Stimulated activated naive CD8-positive, alpha-beta T cell treated with anti-CD3 and anti-CD28 coated beads, Interleukin-15, Interleukin-2, amounts not matched to agents 100 U/mL and 50 U/mL, for 24 hours (primary cell): ENCODE results near the gene ZNF282.
A peak's percentile ranks its signal among the peaks of the same experiment; 100 is the strongest.

Experiments
- ATAC-seq: fragments of 150-1000 bp; cut with Tn5 transposase; one replicate; pipeline ENCODE4 v1.10.0; 2021
- DNase-seq: peaks from one replicate; pipeline ENCODE4 v3.0.0; 2021

The ZNF282 gene

DNA sequence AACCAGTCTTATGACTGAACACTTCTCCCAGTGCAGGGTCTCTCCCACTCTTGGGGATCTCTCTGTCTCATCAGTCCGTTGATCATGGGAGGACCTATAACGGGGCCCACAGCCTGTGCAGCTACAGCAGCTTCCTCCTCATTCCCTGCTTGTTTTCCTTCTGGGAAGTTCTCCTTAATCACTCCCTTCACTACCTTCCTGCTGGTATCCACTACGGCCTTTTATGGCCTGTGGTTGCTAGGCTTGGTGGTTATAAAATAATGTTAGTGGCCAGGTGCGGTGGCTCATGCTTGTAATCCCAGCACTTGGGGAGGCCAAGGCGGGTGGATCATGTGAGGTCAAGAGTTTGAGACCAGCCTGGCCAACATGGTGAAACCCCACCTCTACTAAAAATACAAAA lies 3.5 kb upstream of the ZNF282 start:
- no peak for ATAC-seq

GRCh38 chr7:149194799-149195179 lies 557 bp upstream of the ZNF282 start:
- DNase-seq = no peak
- no peak for ATAC-seq

More for the DNA sequence above, 3.5 kb upstream of the ZNF282 start:
- DNase-seq = no peak

GRCh38 chr7:149196151-149196704 lies 882 bp downstream of the ZNF282 start:
- DNase-seq (peak; percentile 22), ATAC-seq (no peak)

DNA sequence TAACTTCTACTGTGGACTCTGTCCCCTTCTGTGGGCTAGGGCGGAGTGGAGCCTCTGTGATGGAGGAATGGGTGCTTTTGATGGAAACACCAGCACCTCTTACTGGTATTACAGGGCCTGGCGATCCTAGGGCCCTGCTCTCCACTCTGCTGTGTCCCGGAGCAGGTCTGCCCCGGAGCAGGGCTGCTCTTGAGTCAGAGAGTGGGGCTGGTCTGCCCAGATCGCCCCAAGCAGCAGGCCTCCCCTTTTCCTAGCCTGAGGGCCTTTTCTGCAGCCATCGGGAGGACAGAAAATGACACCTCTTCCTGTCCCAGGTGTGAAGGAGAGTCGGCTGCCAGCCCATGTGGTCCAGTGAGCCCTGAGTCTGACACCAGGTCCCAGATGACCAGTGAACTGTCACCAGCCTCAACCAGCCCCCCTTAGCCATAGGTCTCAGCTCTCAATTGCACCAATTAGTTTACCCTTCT lies 1.4 kb downstream of the ZNF282 start:
- DNase-seq = no peak
- ATAC-seq = no peak

- ATAC-seq = no peak
- no peak for DNase-seq
Observed at GRCh38 chr7:149197675-149198074, 2.3 kb downstream of the ZNF282 start.

DNA sequence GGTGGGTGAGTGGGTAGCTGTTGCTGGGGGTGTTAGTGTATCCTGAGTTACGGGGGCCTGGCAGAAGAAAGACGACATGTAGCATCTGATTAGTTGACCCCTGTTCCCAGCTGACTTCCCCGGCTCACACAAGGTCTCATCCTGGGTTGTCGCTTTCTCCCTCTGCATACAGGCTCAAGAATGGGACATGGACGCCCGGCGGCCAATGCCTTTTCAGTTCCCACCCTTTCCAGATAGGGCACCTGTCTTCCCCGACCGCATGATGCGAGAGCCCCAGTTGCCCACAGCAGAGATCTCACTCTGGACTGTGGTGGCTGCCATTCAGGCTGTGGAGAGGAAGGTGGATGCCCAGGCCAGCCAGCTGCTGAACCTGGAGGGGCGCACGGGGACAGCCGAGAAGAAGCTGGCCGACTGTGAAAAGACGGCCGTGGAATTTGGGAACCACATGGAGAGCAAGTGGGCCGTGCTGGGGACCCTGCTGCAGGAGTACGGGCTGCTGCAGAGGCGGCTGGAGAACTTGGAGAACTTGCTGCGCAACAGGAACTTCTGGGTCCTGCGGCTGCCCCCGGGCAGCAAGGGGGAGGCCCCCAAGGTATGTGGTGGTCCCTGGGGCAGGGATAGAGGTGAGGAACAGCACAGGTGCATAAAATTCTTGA lies 2.9 kb downstream of the ZNF282 start:
- no peak for DNase-seq
- ATAC-seq = no peak

- DNase-seq (no peak), ATAC-seq (no peak)
Observed at GRCh38 chr7:149199234-149199995, 4.1 kb downstream of the ZNF282 start.

DNA sequence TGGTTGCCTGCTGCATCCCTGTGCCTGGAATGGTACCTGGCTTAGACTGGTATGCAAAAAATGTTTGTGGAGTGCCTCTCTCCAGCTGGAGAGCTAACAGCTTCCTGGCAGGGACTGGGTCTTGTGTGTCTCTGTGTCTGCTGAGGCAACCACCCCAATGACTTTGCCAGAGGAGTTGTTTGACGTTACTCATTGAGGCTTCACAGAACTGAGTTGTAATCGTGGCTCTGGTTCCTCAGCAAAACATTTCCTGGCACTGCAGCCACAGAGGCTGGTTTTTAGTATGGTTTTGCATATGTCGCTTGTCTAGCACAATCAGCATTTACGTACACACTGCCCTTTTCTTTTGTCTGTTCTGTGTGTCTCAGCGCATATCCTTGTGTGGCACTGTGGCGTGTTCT lies 7.5 kb downstream of the ZNF282 start:
- DNase-seq = no peak
- ATAC-seq = peak; percentile 47

GRCh38 chr7:149205690-149206381 lies 10.5 kb downstream of the ZNF282 start:
- ATAC-seq (no peak), DNase-seq (no peak)

DNA sequence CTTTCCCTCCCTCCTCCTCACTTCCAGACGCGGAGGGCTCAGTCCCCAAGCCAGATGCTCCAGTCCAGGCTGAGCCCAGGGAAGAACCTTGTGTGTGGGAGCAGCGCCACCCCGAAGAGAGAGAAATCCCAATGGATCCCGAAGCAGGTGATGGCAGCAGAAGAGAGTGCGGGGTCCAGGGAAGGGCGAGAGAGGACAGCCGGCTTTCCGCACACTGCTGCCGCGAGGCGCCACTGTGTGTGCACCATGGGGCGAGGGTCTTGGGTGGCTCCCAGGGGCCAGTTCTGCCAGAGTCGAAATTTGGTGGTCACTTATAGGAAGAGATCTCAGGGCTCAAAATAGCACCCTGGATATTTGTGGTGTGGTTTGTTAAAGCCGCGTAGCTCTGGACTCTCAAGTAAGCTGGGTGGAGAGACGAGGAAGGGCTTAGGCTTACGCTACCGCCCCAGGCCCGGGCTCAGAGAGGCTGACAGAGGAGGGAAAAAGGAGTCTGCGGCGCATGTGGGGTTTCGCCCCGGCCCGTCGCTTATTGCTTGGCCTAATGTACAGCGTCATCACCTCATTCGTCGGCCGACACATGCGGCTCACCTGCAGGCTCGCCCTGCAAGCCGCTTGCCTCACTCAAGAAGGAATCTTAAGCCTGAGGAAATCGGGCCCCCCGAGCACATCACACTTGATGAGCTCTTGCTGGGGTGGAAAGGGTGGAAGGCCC lies 12.1 kb downstream of the ZNF282 start:
- no peak for DNase-seq
- no peak for ATAC-seq

DNA sequence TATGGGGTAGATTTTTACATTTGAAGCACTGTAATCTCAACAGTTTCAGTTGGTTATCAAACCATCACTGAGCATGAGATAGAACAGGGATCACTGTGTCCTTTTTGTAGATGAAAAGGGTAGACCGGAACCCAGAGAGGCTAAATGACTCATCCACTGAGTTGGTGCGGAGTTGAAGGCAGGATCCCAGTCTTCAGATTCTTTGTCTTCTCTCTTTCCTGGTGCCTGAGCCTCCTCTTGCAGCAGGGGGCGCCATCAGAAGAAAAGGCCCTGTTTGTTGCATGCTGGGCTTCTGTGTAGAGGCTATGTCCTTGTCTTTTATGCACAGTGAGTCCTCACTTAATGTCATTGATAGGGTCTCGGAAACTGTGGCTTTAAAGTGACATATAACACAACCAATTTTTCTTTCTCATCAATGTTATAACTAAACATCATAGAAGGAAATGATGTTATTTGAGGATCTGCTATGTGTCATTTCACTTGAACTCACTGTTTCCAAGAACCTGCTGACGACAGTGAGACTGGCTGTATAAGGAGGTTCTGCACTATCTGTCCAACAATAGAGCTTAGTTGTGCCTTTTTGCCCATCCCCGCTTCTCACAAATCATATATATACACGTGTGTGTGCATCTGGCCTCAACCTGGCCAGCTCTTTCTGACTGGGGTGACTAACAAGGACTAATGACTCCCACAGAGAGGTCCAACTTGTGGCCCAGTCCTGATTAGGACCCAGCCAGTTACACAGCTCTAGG lies 14.3 kb downstream of the ZNF282 start:
- peak; percentile 89 for ATAC-seq
- DNase-seq = peak; percentile 82

GRCh38 chr7:149210551-149210950 lies 15.2 kb downstream of the ZNF282 start:
- DNase-seq = no peak
- ATAC-seq = no peak

- no peak for ATAC-seq
- no peak for DNase-seq
Observed at GRCh38 chr7:149214020-149214720, 18.8 kb downstream of the ZNF282 start.

DNA sequence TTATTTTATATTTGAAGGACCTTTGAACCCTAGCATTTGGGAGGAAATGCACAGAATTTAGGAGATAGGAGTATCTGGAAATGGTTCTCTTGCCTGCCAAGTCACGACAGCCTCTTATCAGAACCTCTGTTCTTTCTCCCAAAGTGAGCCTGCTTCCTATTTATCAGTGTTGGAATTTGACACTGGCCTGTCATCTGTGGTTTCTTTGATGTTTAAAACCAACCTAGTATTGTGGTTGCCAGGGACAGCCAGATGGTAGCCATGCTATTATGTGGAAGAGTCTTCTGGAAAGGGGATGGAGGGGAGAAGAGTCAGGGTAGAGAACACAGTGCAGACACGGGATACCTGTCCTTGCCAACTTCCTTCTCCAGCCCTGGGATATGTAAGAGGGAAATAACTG lies 21.1 kb downstream of the ZNF282 start:
- ATAC-seq (no peak), DNase-seq (no peak)

- DNase-seq = no peak
- ATAC-seq = no peak
Observed at GRCh38 chr7:149217570-149217969, 22.2 kb downstream of the ZNF282 start.

DNA sequence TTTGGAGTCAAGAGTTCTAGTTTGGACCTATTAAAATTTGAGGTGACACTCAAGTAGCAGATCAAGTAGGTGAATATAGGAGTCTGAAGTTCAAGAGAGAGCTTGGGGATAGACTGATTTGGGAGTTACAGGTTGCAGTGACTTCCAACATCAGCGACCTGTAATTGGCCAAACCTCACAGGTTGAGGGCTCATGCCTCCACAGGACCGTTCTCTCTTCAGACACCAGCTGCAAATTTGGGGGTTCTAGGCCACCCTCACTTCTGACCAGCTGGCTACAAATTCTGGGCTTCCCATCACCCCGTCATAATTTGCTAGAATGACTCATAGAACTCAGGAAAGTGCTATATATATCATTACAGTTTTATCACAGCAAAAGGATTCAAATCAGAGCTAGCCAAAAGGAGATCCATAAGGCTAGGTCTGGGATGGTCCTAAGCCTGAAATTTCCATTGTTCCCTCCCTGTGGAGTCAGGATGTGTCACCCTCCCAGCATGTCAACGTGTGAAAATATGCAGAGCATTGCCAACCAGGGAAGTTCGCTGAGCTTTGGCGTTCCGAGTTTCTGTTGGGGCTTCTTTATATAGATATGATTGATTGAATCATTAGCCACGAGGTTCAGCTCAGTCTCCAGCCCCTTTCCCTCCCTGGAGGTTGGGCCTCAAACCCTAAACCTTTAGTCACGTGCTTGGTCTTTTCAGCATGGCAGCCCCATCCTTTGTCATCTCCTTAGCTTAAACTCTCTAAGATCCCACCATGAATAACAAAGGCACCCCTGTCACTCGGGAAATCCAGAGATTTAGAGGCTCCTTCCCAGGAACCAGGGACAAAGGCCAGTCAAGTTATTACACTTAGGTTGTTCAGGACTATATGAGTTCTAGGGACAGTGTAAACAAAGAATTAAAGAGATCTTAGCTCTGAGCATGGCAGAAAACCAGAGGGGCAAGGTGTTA lies 23.4 kb downstream of the ZNF282 start:
- DNase-seq (no peak), ATAC-seq (no peak)

DNA sequence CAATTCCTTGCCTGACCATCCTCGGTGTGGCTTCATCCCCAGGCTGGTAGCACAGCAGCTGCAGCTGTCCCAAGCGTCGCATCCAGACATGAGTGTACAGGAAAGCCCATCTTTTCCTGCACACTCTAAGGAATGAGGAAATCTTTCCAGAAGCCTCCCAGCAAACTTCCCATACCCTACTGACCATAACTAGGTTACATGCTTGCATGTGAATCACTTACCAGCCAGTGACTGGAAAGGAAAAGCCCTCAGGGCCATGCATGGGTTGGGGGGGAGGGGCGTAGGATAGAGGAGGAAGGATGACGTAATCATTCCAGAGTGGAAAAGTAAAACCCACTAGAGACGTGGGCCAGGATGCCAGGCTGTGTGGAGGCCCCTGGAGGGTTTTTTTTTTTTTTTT lies 25.2 kb downstream of the ZNF282 start:
- DNase-seq = no peak
- no peak for ATAC-seq

GRCh38 chr7:149223176-149223575 lies 27.8 kb downstream of the ZNF282 start:
- ATAC-seq = no peak

DNA sequence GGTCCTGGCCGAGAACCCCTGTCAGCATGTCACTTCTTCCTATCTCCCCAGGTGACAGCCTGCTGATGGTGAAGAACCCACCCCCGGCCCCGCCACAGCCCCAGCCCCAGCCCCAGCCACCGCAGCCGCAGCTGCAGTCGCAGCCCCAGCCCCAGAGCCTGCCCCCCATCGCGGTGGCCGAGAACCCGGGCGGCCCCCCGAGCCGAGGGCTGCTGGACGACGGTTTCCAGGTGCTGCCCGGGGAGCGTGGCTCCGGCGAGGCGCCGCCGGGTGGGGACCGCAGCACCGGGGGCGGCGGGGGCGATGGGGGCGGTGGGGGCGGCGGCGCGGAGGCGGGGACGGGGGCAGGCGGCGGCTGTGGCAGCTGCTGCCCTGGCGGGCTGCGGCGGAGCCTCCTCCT lies 28.4 kb downstream of the ZNF282 start:
- ATAC-seq (no peak), DNase-seq (no peak)

More at GRCh38 chr7:149223176-149223575, 27.8 kb downstream of the ZNF282 start:
- no peak for DNase-seq

DNA sequence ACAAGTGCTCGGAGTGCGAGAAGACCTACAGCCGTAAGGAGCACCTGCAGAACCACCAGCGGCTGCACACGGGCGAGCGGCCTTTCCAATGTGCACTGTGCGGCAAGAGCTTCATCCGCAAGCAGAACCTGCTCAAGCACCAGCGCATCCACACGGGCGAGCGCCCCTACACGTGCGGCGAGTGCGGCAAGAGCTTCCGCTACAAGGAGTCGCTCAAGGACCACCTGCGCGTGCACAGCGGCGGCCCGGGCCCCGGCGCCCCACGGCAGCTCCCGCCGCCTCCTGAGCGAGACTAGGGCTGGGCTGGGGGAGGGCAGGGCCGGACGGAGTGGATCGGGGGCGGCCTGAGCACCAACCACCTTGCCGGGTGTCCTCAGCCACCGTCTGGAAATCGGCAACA lies 29.0 kb downstream of the ZNF282 start:
- DNase-seq (no peak), ATAC-seq (peak; percentile 5)
